ENCODE results near the gene TKTL1. TPM values are rescaled to one million over a fixed set of nuclear protein-coding genes. Genes with fewer than 3 reads are reported as not detected.
"Not testable (repeated sequence)": the region's sequence is repeated elsewhere in the genome, so short reads cannot be mapped to it uniquely, and the experiment has no call there.

Gene TKTL1
- polyA plus RNA-seq, 1 donor, result 0.67 TPM

DNA sequence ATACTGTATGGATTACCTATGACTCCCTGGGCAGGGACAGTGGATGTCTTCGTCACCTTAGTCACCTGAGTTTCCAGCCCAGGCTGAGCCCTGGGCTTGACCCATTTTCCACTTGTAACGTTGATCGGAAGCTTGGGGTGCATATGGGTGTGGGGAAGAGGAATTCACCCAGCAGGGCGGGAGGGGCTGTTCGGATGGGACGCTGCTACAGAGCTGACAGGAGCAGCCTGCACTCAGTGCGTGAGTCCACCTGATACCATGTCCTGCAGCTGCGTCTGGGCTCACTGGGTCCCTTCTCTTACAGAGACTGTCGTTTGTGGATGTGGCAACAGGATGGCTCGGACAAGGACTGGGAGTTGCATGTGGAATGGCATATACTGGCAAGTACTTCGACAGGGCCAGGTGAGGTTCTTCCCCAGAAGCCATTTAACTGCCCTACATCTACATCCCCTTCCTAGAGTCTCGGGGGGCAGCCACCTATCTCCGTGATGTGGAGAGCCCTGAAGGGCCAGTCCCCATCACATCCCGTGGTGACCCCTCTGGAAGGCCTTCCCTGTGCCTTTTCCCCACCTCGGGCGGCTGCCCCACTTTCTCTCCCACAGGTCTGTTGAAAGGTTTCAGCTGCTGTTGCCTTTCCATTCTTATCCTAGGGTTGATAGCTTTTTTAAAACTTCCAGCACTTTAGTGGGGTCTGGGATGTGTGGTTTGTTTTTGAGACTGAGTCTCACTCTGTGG lies 13.6 kb downstream of the TKTL1 start:
- DNase-seq, result no peak

DNA sequence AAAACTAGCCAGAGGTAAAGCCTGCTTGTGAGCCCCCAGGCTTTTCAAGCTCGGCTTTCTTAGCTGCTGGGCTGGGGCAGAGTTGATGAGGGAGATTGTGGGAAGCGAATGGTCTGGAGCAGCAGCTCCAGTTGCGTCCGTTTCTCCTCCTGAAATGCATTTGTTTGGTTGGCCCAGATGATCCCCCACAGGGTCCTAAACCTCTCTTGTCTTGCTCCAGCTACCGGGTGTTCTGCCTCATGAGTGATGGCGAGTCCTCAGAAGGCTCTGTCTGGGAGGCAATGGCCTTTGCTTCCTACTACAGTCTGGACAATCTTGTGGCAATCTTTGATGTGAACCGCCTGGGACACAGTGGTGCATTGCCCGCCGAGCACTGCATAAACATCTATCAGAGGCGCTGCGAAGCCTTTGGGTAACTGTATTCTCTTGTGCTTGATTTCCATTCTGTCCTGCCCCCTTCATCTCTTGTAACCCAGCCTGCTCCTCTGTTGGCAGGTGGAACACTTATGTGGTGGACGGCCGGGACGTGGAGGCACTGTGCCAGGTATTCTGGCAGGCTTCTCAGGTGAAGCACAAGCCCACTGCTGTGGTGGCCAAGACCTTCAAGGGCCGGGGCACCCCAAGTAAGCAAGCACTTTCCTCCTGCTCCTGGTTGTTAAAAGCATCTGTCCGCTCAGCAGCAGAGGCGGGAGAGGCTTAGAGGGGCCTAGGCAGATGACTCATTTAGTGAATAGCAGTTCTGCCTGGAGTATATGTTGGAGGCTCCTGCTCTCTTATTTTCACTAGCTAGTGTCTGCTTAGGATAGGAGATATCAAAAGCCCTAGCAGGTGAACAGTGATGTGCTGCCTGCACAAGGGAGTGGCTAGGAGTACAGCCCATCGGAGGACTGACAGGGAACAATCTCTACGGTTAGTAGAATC lies 15.3 kb downstream of the TKTL1 start:
- no peak for DNase-seq

DNA sequence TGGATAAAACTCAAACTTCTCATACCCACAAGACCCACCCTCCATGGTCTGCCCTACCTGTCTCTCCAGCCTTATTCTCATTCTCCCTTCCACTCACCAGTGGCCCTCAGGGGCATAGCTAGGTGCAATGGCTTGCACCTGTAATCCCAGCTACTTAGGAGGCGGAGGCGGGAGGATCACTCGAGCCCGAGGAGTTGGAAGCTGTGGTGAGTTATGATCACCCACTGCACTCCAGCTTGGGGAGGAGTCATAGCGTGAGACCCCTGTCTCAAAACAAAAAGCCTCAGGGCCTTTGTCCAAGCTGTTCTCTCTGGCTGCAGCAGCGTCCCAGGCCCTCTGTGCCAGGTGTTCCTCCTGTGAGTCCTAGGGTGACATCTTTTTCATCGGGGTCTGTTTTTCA lies 16.5 kb downstream of the TKTL1 start:
- no peak for DNase-seq

DNA sequence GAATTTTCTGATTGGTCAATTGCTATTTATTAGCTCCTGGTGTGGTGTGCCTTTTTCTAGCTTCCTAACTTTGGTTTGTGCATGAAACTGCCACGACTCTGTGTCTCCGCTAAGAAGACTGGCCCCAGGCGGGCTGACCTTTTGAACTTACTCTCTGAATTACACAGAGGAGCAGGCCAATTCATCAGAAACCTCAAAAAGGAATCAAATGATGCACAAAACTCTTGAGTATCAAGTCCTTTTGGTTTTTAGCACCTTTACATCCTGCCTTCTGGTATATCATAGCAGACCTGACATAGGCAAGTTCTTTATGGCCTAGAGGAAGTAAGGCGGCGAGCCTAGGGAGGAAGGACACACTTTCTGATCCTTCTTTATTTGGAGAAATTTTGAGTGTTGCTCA lies 17.6 kb downstream of the TKTL1 start:
- DNase-seq, result no peak

DNA sequence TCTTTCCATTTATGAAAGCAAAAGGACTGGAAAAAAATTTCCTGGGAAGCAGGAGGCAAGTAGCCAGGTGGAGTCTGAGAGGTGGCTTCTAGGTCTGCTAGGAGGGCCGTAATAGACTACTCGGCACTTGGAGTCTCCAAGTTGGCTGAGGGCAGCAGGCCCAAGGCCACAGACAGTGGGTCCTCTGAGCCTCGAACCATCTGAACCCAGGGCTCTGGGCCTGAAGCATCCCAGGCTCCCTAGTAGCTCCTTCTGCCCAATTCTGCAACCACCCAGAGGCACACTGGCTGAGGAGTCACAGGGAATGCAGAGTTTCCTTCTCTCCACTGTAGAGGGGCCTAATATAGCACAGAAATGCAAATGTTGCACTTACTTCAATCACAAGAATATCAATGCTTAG lies 19.8 kb downstream of the TKTL1 start:
- DNase-seq, result no peak

DNA sequence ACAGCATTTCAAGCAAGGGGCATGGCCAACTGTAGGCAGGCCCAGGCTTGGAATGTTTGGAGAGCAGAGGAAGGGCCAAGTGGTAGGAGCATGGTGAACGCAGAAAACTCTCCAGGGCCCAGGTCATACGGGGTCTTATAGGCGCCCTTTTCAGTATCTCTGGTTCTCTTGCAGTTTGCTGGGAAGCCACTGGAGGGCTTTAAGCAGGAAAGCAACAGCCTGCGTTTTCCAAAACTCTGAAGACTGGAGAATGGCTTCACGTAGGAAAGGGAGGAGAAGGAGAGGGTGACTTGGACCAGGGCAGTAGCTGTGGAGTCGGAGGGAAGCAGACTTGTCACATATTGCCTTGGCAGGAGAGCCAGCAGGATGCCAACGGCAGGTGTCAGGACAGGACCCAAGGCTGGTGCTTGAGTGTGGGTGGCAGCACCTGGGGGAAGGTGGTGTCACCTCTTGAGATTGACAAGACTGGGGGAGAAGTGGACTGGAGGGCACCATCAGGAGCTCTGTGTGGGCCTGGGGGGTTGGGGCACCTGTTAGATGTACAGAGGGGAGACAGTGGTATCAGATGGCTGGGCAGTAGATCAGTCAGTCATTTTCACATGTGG lies 21.9 kb downstream of the TKTL1 start:
- no peak for DNase-seq

DNA sequence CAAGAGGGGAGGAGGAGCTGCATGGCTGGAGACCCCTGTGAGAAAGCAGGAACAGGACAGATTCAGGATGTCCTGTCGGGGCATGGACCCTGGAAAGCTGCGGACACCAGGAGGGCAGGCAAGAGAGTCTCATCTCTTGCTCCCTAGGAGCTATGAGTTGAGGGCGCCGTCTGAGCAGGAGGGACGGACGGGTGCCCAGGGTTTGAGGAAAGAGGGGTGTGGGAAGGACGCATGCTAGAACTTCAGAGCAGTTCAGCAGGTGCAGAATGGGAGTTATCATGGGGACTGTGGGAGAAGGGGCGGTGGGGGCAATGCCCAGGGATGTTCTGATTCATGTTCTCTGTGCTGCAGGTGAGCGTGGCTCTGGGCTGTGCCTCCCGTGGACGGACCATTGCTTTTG lies 24.8 kb downstream of the TKTL1 start:
- no peak for DNase-seq

DNA sequence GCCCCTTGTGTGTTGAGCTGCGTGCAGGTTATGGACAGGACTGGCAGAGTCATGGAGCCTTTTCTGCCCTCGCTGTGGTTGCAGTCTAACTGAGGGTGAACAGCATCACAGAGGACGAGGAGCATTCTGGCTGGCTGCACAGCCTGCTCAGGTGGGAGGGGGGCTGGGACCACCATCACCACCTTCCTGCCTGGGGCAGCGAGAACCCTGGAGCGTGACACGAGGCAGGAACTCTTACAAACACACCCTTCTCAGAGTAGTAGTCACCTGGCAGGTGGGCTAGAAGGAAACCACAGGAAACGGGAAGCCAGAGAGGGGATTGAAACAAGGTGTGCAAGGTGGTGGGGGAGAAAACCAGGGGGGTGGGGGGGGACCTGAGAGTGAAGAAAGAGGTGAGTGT lies 25.6 kb downstream of the TKTL1 start:
- DNase-seq, result no peak

DNA sequence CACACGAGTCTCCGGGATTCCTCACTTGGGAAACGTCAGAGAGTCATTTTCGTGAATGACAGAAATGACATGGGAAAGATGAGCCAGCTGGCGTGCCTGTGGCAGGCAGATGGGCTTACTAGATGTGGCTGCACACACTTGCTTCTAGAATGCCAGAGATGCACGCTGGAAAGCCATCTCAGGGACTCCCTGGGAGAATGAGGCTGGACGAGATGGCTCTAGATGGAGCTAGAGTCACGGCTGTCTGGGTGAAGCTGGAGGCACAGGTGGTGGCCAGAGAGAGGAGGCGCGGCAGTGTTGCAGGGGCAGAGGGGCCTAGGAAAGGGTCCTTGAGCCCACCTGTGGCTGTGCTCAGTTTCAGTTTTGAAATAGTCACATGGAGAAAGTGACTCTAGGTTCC lies 26.0 kb downstream of the TKTL1 start:
- no peak for DNase-seq

DNA sequence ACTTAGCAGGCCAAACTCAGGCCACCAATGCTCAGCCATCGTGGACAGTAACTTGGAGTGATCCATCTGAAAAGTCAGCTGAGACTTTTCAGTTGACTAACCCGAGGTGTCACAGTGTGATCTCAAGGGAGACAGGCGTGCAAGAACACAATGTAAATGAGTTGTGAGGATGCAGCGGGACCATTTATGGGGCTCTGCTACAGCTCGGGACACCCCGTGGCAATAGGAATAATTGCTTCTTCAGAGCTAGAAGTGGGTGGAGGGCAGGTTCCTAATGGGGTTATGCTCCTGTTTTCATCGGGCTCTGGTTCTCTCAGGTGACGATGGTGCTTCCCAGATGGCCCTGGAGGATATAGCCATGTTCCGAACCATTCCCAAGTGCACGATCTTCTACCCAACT lies 27.3 kb downstream of the TKTL1 start:
- no peak for DNase-seq

DNA sequence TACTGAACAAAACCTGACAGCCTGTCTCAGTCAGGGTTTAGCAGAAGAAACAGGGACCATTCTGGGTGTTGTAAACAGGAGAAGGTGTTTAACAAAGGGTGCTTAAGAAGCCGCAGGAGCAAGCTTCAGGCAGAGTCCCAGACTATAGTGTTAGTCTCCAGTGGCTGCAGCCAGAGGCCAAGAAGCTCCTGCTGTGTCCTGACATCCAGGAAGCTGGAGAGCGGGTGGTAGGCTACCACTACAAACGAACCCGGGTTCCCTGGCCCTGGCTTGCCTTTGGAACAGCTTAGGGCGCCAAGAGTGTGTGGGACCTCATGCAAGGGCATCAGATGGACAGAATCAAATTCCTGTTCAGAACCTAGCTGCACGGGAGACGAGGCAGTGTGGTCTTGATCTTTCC lies 27.9 kb downstream of the TKTL1 start:
- no peak for DNase-seq

DNA sequence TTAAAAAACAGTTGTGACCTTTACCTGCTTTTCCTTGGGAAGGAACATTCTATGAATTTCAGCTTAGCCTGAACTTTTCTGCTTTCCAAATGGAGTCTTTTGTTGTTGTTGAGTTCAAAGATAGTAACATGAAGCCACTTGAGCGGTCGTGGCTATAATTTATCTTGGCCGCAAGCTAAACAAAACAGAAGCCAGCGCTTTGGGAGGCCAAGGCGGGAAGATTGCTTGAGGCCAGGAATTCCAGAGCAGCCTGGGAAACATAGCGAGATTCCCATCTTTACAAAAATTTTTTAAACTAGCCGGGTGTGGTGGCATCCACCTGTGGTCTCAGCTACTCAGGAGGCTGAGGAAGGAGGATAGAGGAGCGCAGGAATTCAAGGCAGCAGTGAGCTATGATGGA lies 29.9 kb downstream of the TKTL1 start:
- no peak for DNase-seq

DNA sequence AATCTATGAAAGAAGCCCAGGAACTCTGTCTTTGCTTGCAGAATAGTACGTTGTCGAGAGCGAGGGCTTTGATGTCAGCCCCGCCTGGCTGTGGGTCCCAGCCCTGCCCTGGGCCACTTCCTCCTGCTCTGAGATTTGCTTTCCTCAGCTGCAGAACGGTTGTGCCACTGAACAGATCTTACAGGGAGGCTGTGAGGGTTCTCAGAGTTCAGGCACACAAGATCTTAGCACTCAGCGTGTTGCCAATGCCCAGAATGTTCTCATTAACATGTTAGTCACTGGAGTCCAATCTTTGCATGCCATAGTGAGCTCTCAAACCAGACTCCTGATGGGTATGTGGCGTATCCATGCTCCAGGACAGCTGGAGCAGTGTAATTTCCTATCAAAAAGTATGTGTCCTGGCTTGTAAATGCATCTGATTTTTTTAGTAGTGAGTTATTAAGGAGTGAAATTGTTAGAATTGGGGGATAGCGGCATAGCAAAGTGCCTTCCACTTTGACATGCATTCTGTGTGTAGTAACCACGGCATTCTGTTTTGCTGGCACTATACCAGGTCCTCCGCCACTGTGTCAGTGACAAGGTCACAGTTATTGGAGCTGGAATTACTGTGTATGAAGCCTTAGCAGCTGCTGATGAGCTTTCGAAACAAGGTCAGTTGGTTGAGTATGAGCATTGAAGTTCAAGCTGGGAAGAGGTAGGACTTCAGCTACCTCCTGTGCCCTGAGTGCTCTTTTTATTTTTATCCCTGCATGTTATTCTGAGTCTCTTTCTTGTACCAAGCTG lies 31.6 kb downstream of the TKTL1 start:
- DNase-seq, result no peak

DNA sequence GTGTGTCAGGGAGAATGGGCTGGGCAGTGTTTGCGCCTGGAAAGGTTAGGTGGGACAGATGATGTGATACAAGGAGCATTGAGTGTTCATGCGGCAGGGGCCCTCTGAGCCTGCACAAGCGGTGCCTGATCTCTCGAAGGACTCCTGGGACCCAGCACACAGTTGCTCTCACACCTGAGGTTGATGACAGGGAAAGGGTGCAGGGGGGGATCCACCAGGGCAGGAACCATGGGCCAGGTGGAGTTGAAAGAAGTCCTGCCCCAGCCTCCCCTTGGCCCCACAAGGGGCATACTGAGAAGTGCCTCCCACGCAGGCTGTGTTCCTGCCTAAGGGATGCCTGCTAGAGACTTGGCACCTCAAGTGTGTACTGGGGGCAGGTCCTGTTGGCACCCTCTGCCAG lies 33.1 kb downstream of the TKTL1 start:
- no peak for DNase-seq

DNA sequence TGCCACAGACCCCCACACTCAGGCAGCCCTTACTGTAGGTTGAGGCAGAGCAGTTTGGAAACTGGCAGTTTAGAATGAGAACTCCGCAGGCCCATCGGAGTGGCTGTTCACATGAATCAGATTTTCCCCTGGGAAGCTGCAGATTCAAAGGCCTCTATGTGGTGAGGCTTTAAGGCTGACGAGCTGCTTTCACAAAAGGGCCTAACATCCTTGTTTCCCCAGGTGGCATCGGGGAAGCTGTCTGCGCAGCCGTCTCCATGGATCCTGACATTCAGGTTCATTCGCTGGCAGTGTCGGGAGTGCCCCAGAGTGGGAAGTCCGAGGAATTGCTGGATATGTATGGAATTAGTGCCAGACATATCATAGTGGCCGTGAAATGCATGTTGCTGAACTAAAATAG lies 33.7 kb downstream of the TKTL1 start:
- no peak for DNase-seq

DNA sequence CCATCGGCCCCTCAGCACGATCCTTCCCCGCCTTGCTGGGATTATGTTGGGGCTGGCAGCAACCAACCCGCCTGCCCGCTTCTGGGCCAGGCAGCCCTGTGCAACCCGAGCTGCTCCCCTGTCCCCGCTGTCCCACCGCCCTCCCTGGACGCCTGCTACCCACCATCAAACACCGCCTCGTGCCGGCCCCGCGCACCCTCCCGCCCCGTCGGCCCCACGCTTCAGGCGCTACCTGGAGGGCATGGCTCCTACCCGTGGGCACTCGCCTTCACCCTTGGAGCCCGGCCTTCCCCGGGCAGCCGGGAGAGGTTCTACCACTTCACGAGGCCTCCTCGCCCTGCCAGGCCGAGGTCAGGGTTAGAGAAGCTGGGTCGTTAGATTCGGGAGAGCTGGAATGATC lies 37.0 kb downstream of the TKTL1 start:
- no peak for DNase-seq

DNA sequence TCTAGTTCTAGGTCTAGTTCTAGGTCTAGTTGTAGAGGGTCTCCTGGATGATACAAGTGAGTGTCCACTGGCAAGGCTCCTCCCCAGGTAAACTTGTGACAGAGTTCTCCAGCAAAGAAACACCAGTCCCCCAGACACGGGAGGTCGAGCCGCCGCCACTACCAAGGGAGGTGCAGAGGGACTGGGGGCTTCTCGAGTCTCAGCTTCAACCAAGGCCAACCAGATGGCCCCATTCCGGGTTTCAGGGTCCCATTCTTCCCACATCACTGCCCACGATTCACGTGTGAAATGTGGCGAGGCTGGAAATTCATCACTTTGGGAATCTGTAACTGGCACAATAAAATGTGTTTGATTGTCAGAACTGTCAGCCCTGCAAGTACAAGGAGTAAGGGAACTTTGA lies 37.5 kb downstream of the TKTL1 start:
- DNase-seq, result no peak

DNA sequence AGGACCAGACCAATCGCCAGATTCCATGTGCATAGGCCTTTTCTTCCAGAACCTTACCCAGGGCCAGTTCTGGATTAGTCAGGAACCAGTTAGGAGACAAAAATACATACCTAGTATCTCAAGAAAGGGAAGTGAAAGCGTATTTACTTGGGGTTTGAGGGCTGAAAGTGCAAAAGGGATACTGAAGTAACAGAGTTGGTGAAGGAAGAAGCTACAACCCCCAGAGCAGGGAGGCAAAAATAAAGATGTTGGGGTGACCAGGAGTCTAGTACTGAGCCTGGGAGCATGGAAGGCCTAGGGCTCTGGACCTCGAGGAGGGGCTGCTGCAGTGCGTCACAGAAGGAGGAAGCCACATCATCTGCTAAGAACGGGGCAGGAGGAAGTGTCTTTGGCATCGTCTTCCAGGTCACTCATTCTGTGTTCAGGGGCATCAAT lies 38.3 kb downstream of the TKTL1 start:
- DNase-seq, result no peak

DNA sequence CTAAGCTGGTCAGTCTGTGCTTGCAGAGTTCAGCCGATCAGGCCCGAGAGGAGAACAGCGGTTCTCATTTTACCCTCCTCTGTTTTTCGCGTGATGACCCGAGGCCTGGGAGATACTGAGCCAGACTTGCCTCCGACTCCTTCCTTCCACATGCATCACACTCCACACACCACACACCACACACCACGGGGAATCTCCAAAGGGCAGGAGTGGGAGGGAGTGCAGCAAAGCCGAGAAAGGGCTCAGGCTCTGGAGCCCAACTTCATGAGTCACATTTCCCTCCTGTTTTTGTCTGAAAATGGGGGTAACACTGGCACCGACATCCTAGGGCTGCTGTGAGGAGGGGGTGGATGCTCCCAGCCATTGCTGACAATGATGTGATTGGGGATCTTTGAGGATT lies 38.9 kb downstream of the TKTL1 start:
- no peak for DNase-seq

DNA sequence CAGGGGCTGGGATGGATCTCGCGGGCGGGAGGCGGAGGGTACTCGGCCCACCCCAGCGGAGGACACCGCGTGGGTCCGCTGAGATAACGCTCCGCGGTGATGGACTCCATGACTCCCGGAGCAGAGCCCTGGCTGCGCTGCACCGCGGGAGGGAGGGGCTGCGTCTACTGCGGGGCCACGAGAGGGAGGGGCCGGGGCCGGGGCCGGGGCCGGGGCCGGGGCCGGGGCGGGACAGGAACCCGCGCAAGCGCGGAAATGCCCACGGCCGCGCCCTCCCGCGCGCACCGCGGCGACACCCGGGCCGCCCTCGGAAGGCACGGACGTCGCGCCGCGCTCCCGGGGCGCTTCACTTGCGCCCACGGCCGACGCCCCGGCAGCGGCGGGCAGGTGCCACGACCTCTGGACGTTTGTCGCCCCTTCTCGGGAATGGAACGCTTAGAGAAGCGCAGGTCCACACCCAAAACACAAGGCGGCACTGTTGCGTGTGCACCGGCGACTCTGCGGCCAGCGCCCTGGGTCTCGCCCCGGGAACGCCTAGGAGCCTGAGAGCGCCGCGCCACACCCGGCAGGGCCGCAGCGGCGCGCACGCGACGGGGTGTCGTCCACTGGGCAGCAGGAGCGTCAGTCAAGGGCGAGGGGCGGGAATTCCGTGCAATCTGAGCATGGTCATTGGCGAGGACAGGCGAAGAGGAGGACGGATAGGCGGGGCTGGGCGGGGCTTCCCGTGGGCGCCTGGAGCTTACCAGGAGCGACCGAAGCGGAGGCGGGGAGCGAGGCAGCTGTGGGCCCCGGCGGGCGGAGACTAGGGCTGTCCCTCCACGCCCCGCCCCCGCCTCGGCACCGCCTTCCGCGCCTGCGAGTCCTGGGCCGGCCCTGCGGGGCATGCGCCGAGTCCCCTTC lies 46.1 kb downstream of the TKTL1 start:
- not testable (repeated sequence) for DNase-seq

DNA sequence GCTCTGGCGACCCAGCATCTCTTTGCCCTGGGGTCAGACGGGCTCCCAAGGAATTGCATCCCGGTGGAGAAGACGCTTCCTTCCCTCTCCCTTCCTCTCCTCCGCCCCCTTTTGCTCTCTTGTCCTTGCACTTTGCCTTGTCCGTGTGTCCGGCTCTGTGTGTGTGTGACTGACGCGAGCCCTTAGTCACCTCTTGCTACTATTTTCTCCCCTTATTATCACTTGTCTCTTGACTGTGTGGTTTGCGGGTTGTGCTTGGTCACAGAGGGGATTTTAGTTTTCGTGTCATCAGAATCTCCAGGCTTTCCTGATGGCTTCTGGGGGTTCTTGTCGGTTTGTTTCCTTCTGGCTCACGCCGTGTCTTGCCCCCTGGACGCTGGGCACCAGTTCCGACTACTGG lies 47.5 kb downstream of the TKTL1 start:
- not testable (repeated sequence) for DNase-seq

DNA sequence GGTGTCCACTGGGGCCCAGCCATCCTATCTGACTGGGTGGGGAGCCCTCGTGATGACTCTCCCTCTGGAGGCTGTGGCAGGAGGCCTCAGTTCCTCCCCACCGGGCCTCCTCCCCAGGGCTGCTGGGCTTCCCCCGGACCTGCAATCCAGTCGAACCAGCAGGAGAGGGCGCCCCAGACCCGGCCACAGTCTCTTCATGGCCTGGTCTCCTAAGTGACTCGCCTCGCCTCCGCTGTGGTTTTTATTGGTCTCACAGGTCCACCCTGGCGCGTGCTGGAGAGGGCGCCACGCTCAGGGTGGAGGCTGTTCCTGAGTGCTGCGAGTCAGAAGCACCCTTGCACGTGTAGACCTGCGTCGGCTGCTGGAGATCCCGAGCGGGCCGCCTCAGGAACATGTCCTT lies 48.0 kb downstream of the TKTL1 start:
- DNase-seq, result not testable (repeated sequence)
